ENCODE measurements around the gene ZNF423.
A peak's percentile ranks its signal among the peaks of the same experiment; 100 is the strongest.
"Not testable (repeated sequence)": the region's sequence is repeated elsewhere in the genome, so short reads cannot be mapped to it uniquely, and the experiment has no call there.

ZNF423 gene

GRCh38 chr16:49883076-49884014, 27.4 kb upstream of the ZNF423 start:
- DNase-seq (ENCODE audit: extremely low spot score) = no peak
- ChIA-PET POLR2A (no interaction called here), CTCF (interaction anchor here (0.6 to 1.0 kb wide), 2 partner anchors 26 to 291 kb away, joined by 3 read pairs; no protein-coding TSS in a partner anchor)
- TF ChIP-seq ZNF384 (IDR thresholded peaks at IDR 0.05) = no peak
- TF ChIP-seq PKNOX1 (IDR thresholded peaks at IDR 0.05) = no peak
- TF ChIP-seq HDGF (IDR thresholded peaks at IDR 0.05; ENCODE audit: borderline replicate concordance) = no peak
- no peak for TF ChIP-seq NFRKB (IDR thresholded peaks at IDR 0.05)
- no peak for TF ChIP-seq ARNT (IDR thresholded peaks at IDR 0.05)
- TF ChIP-seq FOXK2 (IDR thresholded peaks at IDR 0.05) = no peak

- TF ChIP-seq FOXM1 (IDR thresholded peaks at IDR 0.05; ENCODE audit: borderline replicate concordance) (no peak), BHLHE40 (IDR thresholded peaks at IDR 0.05; ENCODE audit: borderline replicate concordance) (no peak), NFRKB (IDR thresholded peaks at IDR 0.05) (no peak), LEF1 (IDR thresholded peaks at IDR 0.05; ENCODE audit: borderline replicate concordance) (no peak), TARDBP (IDR thresholded peaks at IDR 0.05) (no peak), PKNOX1 (IDR thresholded peaks at IDR 0.05) (no peak), ARNT (IDR thresholded peaks at IDR 0.05) (no peak), FOXA1 (IDR thresholded peaks at IDR 0.05) (no peak), HDGF (IDR thresholded peaks at IDR 0.05; ENCODE audit: borderline replicate concordance) (no peak), FOXK2 (IDR thresholded peaks at IDR 0.05) (no peak)
- ChIA-PET CTCF (no interaction called here), POLR2A (no interaction called here)
- DNase-seq (ENCODE audit: extremely low spot score) = no peak
These were observed 26.0 kb upstream of the ZNF423 start for GRCh38 chr16:49881890-49882289.

- DNase-seq (ENCODE audit: extremely low spot score); POLR2A ChIA-PET: not testable (repeated sequence)
- CTCF ChIA-PET = interaction anchor here (0.9 kb wide), 1 partner anchor 21 kb away, joined by 4 read pairs; no protein-coding TSS in a partner anchor
These were observed 22.6 kb upstream of the ZNF423 start for GRCh38 chr16:49878540-49878939.

- DNase-seq (ENCODE audit: extremely low spot score) = peak; percentile 96
- TF ChIP-seq BHLHE40 (IDR thresholded peaks at IDR 0.05; ENCODE audit: borderline replicate concordance) = no peak
- no peak for TF ChIP-seq ZNF384 (IDR thresholded peaks at IDR 0.05)
- TF ChIP-seq LEF1 (IDR thresholded peaks at IDR 0.05; ENCODE audit: borderline replicate concordance) = no peak
- no peak for TF ChIP-seq L3MBTL2 (conservative IDR thresholded peaks at IDR 0.05)
- TF ChIP-seq ARNT (IDR thresholded peaks at IDR 0.05) = no peak
- TF ChIP-seq PKNOX1 (IDR thresholded peaks at IDR 0.05) = no peak
- TF ChIP-seq TARDBP (IDR thresholded peaks at IDR 0.05) = no peak
- TF ChIP-seq FOXK2 (IDR thresholded peaks at IDR 0.05) = no peak
- no peak for TF ChIP-seq HDGF (IDR thresholded peaks at IDR 0.05; ENCODE audit: borderline replicate concordance)
- no peak for TF ChIP-seq FOXA1 (IDR thresholded peaks at IDR 0.05)
- TF ChIP-seq SP1 (IDR thresholded peaks at IDR 0.05) = no peak
- no peak for TF ChIP-seq ELF4 (IDR thresholded peaks at IDR 0.05)
- TF ChIP-seq SUZ12 (IDR thresholded peaks at IDR 0.05) = no peak
- TF ChIP-seq NFRKB (IDR thresholded peaks at IDR 0.05) = no peak
- no peak for TF ChIP-seq FOXM1 (IDR thresholded peaks at IDR 0.05; ENCODE audit: borderline replicate concordance)
- TF ChIP-seq CTBP1 (IDR thresholded peaks at IDR 0.05; ENCODE audit: borderline replicate concordance) = no peak
- POLR2A ChIA-PET = interaction anchor here (0.9 to 1.9 kb wide), 5 partner anchors 10 to 21 kb away, joined by 3 to 5 read pairs (median 4); partner anchors contain the start of gene ZNF423
- CTCF ChIA-PET = interaction anchor here (0.5 to 2.5 kb wide), 9 partner anchors 10 to 232 kb away, joined by 3 to 14 read pairs (median 5); no protein-coding TSS in a partner anchor
These were observed 20.8 kb upstream of the ZNF423 start for GRCh38 chr16:49876716-49877129.

- no peak for DNase-seq (ENCODE audit: extremely low spot score)
- CTCF ChIA-PET = interaction anchor here (0.7 to 2.5 kb wide), 8 partner anchors 9 to 148 kb away, joined by 3 to 14 read pairs (median 6); partner anchors contain the start of gene CNEP1R1
- POLR2A ChIA-PET = interaction anchor here (0.9 to 1.9 kb wide), 5 partner anchors 10 to 20 kb away, joined by 3 to 5 read pairs (median 4); partner anchors contain the start of gene ZNF423
- no peak for TF ChIP-seq FOXM1 (IDR thresholded peaks at IDR 0.05; ENCODE audit: borderline replicate concordance)
- no peak for TF ChIP-seq ELF4 (IDR thresholded peaks at IDR 0.05)
- no peak for TF ChIP-seq HDGF (IDR thresholded peaks at IDR 0.05; ENCODE audit: borderline replicate concordance)
- TF ChIP-seq TARDBP (IDR thresholded peaks at IDR 0.05) = no peak
- TF ChIP-seq L3MBTL2 (conservative IDR thresholded peaks at IDR 0.05) = no peak
- no peak for TF ChIP-seq FOXK2 (IDR thresholded peaks at IDR 0.05)
- no peak for TF ChIP-seq LEF1 (IDR thresholded peaks at IDR 0.05; ENCODE audit: borderline replicate concordance)
- TF ChIP-seq ARNT (IDR thresholded peaks at IDR 0.05) = no peak
These were observed 20.1 kb upstream of the ZNF423 start for GRCh38 chr16:49875806-49876715.
